Putamen (tissue), 1 donor: Measurements from ENCODE around the gene RETREG3.
"Not testable (repeated sequence)": the region's sequence is repeated elsewhere in the genome, so short reads cannot be mapped to it uniquely, and the experiment has no call there.

Source experiments
- DNase-seq: peaks from one replicate; pipeline ENCODE4 v3.0.0-alpha.2; 2016; ENCODE audit warnings: low spot score

RETREG3 gene

DNA sequence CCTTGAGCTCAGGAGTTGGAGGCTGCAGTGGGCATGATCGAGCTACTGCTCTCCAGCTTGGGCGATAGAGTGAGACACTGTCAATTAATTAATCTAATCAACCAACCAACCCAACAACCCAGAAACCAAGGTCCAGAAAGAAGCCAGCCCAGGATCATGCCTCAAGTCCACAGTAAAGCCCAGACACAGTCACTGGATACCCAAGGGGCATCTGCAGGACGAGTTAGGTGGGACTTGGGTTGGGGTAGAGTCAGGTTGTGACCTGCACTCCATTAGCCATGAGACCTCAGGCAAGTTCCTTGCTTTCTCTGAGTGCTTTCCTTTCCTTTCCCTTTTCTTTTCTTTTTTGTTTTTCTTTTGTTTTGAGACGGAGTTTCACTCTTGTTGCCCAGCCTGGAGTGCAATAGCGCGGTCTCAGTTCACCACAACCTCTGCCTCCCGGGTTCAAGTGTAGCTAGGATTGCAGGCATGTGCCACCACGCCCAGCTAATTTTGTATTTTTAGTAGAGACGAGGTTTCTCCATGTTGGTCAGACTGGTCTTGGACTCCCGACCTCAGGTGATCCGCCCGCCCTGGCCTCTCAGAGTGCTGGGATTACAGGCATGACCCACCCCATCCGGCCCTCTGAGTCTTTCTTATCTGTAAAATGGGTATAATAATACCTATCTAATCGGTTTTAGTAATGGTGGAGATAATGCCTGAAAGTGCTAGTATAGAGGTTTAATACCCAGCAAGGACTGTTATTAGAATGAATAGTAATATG, 60.0 kb downstream of the RETREG3 start:
- no peak for DNase-seq

- DNase-seq: no peak
Observed at GRCh38 chr17:42548070-42548837, 60.9 kb downstream of the RETREG3 start.

- DNase-seq: no peak
Observed at GRCh38 chr17:42547698-42548069, 61.5 kb downstream of the RETREG3 start.

- DNase-seq: no peak
Observed at GRCh38 chr17:42547001-42547461, 62.1 kb downstream of the RETREG3 start.

DNA sequence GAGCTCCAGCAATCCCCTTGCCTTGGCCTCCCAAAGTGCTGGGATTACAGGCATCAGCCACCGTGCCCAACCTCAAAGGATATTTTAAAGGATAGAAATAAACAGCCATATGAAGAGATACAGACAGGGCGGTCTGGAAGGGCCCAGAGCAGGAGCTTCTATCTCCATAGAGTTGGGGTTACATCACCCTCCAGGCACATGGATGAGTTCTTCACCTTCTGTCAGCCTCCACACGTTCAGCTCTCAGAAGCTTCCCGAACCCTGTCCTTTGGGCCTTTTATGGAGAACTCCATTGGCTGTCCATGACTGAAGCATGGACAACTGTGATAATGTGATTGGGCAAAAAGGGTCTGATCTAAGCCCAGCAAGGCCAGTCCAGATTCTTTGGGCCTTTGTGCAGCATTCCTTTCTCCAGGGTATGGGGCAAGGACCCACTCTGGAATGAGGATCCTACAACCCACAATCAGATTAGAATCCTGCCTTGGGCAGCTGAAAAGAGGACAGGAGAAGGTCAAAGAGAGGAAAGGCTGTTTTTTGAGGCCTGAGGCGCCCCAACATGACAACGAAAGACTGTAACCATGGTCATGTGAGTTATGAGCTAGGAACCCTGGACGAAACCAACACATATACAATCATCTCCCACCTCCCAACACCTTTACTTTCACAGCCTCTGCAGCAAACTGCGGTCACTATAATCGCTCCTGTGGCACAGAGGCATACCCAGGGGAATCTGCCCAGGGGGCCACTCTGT, 63.2 kb downstream of the RETREG3 start:
- not testable (repeated sequence) for DNase-seq

GRCh38 chr17:42544874-42545283, 64.3 kb downstream of the RETREG3 start:
- no peak for DNase-seq

- DNase-seq: no peak
Observed at GRCh38 chr17:42543190-42544079, 65.7 kb downstream of the RETREG3 start.

GRCh38 chr17:42541041-42541833, 67.9 kb downstream of the RETREG3 start:
- DNase-seq: no peak

GRCh38 chr17:42540558-42540957, 68.6 kb downstream of the RETREG3 start:
- not testable (repeated sequence) for DNase-seq

DNA sequence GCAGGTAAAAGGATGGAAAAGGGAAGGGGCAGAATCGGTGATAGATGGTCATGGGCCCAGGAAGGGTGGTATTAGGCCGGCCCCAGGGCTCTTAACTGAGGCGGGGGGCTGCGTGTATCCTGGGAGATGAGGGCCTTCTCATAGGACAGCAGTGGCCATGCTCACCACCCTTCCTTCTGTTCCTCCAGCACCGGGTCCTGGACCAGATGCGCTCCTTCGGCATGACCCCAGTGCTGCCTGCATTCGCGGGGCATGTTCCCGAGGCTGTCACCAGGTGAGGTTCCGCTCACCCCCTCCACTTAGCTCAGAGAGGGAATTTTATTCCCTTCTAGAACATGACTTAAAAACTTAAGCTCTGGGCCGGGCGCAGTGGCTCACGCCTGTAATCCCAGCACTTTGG, 70.7 kb downstream of the RETREG3 start:
- no peak for DNase-seq

DNA sequence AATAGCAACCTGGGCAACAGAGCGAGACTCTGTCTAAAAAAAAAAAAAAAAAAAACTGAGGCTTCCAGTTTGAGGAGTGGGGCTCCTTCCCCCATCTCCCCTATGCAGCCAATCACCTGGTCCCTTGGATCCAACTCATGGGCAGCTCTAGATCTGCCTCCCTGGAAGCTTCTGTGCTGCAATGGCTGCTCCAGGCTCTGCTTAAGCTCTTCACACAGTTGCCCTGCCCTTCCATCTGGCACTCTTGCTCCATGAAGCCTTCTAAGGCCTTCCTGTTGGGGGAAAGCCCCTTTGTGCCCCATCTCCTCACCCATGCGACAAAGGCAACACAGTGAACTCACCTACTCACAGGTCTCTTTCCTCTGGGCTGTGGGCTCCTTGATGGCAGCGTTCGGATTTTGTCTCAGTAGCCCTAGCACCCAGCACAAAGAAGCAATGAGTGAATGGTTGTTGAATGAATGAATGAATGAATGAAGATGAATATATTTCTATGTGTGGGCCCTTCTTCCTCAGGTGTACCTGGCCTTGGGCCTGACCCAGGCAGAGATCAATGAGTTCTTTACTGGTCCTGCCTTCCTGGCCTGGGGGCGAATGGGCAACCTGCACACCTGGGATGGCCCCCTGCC, 71.2 kb downstream of the RETREG3 start:
- no peak for DNase-seq

GRCh38 chr17:42537156-42537805, 71.9 kb downstream of the RETREG3 start:
- DNase-seq: no peak

DNA sequence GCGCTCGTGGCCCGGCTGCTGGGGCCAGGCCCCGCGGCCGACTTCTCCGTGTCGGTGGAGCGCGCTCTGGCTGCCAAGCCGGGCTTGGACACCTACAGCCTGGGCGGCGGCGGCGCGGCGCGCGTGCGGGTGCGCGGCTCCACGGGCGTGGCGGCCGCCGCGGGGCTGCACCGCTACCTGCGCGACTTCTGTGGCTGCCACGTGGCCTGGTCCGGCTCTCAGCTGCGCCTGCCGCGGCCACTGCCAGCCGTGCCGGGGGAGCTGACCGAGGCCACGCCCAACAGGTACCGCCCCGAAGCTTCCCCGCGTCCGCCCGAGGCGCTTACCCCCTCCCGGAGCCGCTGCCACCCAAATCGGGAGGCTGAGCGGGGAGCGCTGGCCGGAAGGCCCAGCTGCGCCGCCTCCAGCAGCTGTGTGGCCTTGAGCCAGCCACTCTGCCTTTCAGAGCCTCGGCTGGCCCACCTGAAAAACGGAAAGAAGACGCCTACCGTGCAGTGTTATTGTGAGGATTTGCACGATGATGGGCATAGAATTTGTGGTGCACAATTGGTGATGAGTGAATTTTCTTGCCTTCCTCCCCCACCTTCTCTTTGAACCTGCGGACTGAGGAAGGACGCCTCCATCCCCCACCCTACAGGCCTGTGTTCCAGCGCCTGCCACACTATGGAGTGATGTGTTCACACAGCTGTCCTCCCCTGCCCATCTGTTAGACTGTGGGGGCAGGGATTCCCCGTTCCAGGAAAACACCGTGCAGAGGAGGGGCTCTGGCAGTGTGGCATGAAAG, 72.6 kb downstream of the RETREG3 start:
- DNase-seq: peak; percentile 66

DNA sequence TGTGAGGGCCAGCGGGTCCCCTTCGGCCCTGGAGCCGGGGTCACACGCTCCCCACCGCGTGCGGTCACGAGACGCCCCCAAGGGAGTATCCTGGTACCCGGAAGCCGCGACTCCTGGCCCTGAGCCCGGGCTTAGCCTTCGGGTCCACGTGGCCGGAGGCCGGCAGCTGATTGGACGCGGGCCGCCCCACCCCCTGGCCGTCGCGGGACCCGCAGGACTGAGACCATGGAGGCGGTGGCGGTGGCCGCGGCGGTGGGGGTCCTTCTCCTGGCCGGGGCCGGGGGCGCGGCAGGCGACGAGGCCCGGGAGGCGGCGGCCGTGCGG, 73.2 kb downstream of the RETREG3 start, which contains the start of gene NAGLU:
TSS of gene NAGLU (plus strand) at position 194 of the 324 bp plus-strand sequence. CDS start at position 226, 32 bp downstream.
- peak; percentile 92 for DNase-seq

DNA sequence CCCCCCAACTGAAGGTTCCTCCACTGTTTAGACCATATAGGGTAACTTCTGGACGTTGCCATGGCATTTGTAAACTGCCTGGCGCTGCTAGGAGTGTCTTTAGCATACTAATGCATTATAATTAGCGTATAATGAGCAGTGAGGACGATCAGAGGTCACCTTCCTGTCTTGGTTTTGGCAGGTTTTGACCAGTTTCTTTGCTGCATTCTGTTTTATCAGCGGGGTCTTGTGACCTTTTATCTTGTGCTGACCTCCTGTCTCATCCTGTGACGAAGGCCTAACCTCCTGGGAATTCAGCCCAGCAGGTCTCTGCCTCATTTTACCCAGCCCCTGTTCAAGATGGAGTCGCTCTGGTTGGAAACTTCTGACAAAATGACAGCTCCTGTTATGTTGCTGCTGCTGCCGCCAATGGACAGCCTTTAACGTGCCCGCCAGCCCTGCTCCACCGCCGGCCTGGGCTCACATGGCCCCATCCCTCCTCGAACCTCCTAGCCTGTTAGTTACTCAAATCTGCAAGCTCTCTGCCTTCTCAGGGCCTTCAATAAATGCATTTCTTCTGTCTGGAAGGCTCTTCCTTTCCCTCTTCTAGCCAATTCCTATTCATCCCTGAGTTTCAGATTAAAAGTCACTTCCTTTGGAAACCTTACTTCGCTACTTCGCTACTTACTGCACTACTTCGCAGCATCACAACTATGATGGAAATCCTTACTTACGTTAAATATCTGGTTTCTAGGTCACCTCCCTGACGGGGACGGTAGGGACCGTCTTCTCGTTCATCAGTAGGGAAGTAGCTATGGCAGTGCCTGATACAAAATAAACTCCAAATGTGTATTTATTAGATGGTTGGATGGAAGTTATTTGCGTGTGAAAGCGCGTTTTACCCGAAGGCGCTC, 73.8 kb downstream of the RETREG3 start:
- DNase-seq: no peak

DNA sequence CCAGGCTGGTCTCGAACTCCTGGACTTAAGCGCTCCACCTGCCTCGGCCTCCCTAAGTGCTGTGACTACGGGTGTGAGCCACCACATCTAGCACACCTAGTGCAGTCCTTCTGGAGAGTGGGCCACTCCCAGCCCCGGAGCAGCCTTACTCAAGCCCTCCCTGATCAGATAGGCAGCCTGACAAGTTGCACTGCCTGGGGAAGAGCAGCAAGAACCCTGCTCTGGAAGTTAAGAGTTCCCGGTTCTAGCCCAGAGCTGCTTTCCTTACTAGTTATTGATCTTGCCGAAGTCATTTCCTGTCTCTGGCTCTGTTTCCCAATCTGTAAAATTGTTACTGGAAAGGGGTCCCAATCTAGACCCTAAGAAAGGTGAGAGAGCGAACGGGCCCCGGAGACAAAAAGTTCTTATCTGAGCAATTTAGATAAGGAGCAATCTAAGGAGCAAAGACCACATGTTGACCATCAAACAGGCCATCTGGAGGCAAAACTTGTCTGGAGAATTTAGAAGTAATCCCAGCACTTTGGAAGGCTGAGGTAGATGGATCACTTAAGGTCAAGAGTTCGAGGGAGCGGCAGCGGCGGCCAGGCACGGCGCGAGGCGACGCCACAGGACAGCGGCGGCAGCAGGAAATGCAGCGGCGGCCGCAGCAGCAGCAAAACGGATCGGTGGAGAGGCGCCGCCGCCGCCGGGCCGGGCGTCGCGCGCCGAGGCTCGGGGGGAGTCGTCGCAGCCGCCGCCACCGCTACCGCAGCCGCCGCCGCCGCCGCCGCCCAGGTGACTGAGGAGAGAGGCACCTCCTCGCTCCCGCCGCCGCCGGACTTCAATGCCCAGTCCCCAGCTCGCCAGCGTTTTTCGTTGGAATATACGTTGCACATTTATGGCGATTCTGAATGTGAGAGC, 77.5 kb downstream of the RETREG3 start:
- DNase-seq: peak; percentile 61

- DNase-seq: no peak
Observed at GRCh38 chr17:42530952-42531454, 78.2 kb downstream of the RETREG3 start.
